ENCODE measurements around the gene CPLANE2. TPM values are rescaled to one million over a fixed set of nuclear protein-coding genes. Genes with fewer than 3 reads are reported as not detected.

CPLANE2 gene
- total RNA-seq, 1 experiment from 2014 or later = 4.5 TPM

DNA sequence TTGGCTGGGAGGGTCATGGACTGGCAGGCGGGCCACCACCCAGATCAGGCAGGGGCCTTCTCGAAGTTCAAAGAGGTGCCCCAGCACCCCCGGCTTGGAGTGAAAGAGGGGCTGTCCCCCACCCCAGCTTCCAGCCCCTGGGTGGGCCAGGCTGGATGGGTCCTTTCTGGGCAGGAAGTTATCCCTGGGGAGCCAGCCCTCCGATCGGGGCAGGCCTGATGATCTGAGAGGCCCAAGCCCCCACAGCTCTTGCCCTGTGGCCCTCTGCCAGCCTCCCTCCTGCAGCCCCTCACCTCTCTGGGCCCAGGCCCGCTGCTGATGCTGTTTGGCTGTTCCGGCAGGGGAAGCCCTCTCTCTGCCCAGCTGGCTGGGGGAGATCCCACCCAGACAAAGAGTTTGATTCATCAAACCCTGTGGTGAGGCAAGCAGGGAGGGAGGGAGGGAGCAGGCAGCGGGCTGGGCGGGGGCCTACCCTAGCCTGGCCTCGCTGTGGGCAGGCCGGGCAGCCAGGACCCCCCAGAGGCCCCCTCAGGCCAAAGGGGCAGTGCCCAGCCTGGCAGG, 27.1 kb downstream of the CPLANE2 start:
- POLR2A ChIA-PET (ENCODE audit: unreplicated experiment) = no interaction called here

DNA sequence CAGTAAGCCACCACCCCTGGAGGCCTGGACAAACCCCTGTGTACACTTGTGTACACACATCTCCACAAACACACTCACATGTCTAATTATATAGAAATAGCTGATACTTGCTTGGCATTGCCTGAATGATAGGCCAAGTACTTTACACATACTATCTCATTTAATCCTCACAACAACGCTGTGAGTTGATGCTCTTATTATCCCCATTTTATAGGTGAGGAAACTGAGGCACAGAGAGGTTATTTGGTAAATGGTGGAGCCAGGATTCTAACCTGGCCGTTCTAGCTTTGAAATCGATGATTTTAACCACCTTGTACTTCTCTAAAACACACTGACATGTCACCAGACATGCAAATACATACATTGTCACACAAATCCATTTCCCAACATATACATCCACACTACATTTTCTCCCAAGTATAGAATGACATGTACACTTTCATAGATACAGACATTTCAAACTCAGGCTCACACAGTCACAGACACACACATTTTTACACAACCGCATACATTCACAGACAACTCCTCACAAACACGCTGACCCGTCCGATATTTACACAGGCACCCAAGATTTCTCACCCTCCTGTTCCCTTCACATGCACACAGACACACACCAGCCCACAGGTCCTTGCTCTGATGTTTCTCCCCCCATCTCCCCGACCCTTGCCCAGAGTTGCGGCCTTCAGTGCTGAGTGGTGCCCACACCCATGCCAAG, 27.7 kb downstream of the CPLANE2 start:
- CTCF ChIA-PET = no interaction called here
- no TSS peak for BruUV-seq (replicated peaks)
- Histone ChIP-seq H3K4me3 (no peak overlapping the region), H3K27ac (no peak overlapping the region), H2AFZ (no peak overlapping the region), H3K36me3 (ENCODE audit: low read depth) (no peaks in the 10 kb centered on the region), H3K9me2 (ENCODE audit: insufficient read depth) (no peaks in the 10 kb centered on the region), H3K9me3 (ENCODE audit: insufficient read depth, low read depth) (no peaks in the 10 kb centered on the region), H3K4me2 (peak overlapping the region; percentile 85), H3K27me3 (ENCODE audit: insufficient read depth, low read depth) (no peaks in the 10 kb centered on the region), H3F3A (ENCODE audit: insufficient read depth, low read depth) (peaks cover 11% of the 10 kb centered on the region; the same call in 1 of the 2 replicates), H4K20me1 (ENCODE audit: insufficient read depth) (no peaks in the 10 kb centered on the region), H3K79me2 (ENCODE audit: low read depth) (peaks cover 3% of the 10 kb centered on the region; the same call in 1 of the 2 replicates), H3K4me1 (replicated peaks; ENCODE audit: insufficient read depth) (peaks cover 27% of the 10 kb centered on the region)
- intact Hi-C loops (cut with micrococcal nuclease; ENCODE audit: unreplicated experiment) = no loop called here
- TF ChIP-seq, protein P1, sequence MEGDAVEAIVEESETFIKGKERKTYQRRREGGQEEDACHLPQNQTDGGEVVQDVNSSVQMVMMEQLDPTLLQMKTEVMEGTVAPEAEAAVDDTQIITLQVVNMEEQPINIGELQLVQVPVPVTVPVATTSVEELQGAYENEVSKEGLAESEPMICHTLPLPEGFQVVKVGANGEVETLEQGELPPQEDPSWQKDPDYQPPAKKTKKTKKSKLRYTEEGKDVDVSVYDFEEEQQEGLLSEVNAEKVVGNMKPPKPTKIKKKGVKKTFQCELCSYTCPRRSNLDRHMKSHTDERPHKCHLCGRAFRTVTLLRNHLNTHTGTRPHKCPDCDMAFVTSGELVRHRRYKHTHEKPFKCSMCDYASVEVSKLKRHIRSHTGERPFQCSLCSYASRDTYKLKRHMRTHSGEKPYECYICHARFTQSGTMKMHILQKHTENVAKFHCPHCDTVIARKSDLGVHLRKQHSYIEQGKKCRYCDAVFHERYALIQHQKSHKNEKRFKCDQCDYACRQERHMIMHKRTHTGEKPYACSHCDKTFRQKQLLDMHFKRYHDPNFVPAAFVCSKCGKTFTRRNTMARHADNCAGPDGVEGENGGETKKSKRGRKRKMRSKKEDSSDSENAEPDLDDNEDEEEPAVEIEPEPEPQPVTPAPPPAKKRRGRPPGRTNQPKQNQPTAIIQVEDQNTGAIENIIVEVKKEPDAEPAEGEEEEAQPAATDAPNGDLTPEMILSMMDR (conservative IDR thresholded peaks at IDR 0.05) = no peak
- no peak for TF ChIP-seq EZH2 (IDR thresholded peaks at IDR 0.05; ENCODE audit: low read depth)
- POLR2A ChIA-PET (ENCODE audit: unreplicated experiment) = no interaction called here
- DNase-seq = no peak

More for the DNA sequence above, 27.1 kb downstream of the CPLANE2 start:
- Histone ChIP-seq H2AFZ (no peak overlapping the region), H3K9me2 (ENCODE audit: insufficient read depth) (no peaks in the 10 kb centered on the region), H3K9me3 (ENCODE audit: insufficient read depth, low read depth) (no peaks in the 10 kb centered on the region), H3K27ac (no peak overlapping the region), H3K4me1 (replicated peaks; ENCODE audit: insufficient read depth) (peaks cover 27% of the 10 kb centered on the region), H4K20me1 (ENCODE audit: insufficient read depth) (no peaks in the 10 kb centered on the region), H3K36me3 (ENCODE audit: low read depth) (no peaks in the 10 kb centered on the region), H3K4me3 (no peak overlapping the region), H3K27me3 (ENCODE audit: insufficient read depth, low read depth) (no peaks in the 10 kb centered on the region), H3K4me2 (no peak overlapping the region), H3K79me2 (ENCODE audit: low read depth) (peaks cover 3% of the 10 kb centered on the region; the same call in 1 of the 2 replicates), H3F3A (ENCODE audit: insufficient read depth, low read depth) (peaks cover 11% of the 10 kb centered on the region; the same call in 1 of the 2 replicates)
- TF ChIP-seq, protein P1 (conservative IDR thresholded peaks at IDR 0.05) = no peak
- no peak for TF ChIP-seq EZH2 (IDR thresholded peaks at IDR 0.05; ENCODE audit: low read depth)
- CTCF ChIA-PET = no interaction called here
- DNase-seq = no peak
- no TSS peak for BruUV-seq (replicated peaks)
- intact Hi-C loops (cut with micrococcal nuclease; ENCODE audit: unreplicated experiment) = no loop called here

GRCh38 chr1:16208270-16208987, 28.6 kb downstream of the CPLANE2 start:
- BruUV-seq (replicated peaks) = no TSS peak
- CTCF ChIA-PET = interaction anchor here (0.6 kb wide), 1 partner anchor 130 kb away, joined by 6 read pairs; no protein-coding TSS in a partner anchor
- H3K4me1 ChIP-seq (replicated peaks; ENCODE audit: insufficient read depth) = peaks cover 27% of the 10 kb centered on the region
- H3K4me2 ChIP-seq = peak overlapping the region; percentile 85
- no peaks in the 10 kb centered on the region for H4K20me1 ChIP-seq (ENCODE audit: insufficient read depth)
- H3K9me2 ChIP-seq (ENCODE audit: insufficient read depth) = no peaks in the 10 kb centered on the region
- TF ChIP-seq, protein P1 (conservative IDR thresholded peaks at IDR 0.05) = no peak
- no peak for TF ChIP-seq EZH2 (IDR thresholded peaks at IDR 0.05; ENCODE audit: low read depth)
- no peak overlapping the region for H3K27ac ChIP-seq
- peaks cover 3% of the 10 kb centered on the region; the same call in 1 of the 2 replicates for H3K79me2 ChIP-seq (ENCODE audit: low read depth)
- H3K36me3 ChIP-seq (ENCODE audit: low read depth) = no peaks in the 10 kb centered on the region
- POLR2A ChIA-PET (ENCODE audit: unreplicated experiment) = no interaction called here
- H2AFZ ChIP-seq = no peak overlapping the region
- peak; percentile 25 to 52 for DNase-seq
- intact Hi-C loops (cut with micrococcal nuclease; ENCODE audit: unreplicated experiment) = no loop called here
- peaks cover 11% of the 10 kb centered on the region; the same call in 1 of the 2 replicates for H3F3A ChIP-seq (ENCODE audit: insufficient read depth, low read depth)
- no peaks in the 10 kb centered on the region for H3K27me3 ChIP-seq (ENCODE audit: insufficient read depth, low read depth)
- H3K9me3 ChIP-seq (ENCODE audit: insufficient read depth, low read depth) = no peaks in the 10 kb centered on the region
- peak overlapping the region; percentile 67; the same call in 1 of the 2 replicates for H3K4me3 ChIP-seq
